CD4-positive, CD25-positive, alpha-beta regulatory T cell (primary cell): ENCODE data around the gene SPRED1. TPM values are rescaled to one million over a fixed set of nuclear protein-coding genes. Genes with fewer than 3 reads are reported as not detected.
"Not testable (repeated sequence)": the region's sequence is repeated elsewhere in the genome, so short reads cannot be mapped to it uniquely, and the experiment has no call there.

Source experiments
- ATAC-seq, 2 donors: fragments of 150-1000 bp; cut with Tn5 transposase; one replicate each; pipeline ENCODE4 v1.10.0; 2021; ENCODE audit warnings: low read depth in 2 of 2, moderate number of reproducible peaks in 2 of 2, moderate library complexity in 1 of 2
- DNase-seq, 3 donors: peaks; one replicate each; pipeline versions ENCODE4 v3.0.0 to v3.0.0-alpha.2; 2012 to 2022; ENCODE audit warnings: mixed read lengths in 1 of 3
- H3K27ac ChIP-seq: one replicate; pipeline ENCODE4 v1.7.0; 2013; ENCODE audit warnings: mild to moderate bottlenecking, low read length; ENCODE audit not compliant: insufficient read depth, poor library complexity, severe bottlenecking
- H3K27me3 ChIP-seq: one replicate; pipeline ENCODE4 v1.7.0; 2013; ENCODE audit warnings: low read length; ENCODE audit not compliant: control insufficient read depth, insufficient read depth
- H3K36me3 ChIP-seq: one replicate; pipeline ENCODE4 v1.7.0; 2013; ENCODE audit warnings: mild to moderate bottlenecking, low read length, moderate library complexity; ENCODE audit not compliant: control insufficient read depth, insufficient read depth
- H3K4me1 ChIP-seq: 2 replicates; pipeline ENCODE4 v1.7.0; 2013; ENCODE audit warnings: mild to moderate bottlenecking, low read length; ENCODE audit not compliant: insufficient read depth, control insufficient read depth, poor library complexity, severe bottlenecking
- H3K4me3 ChIP-seq: one replicate; pipeline ENCODE4 v1.7.0; 2013; ENCODE audit warnings: low read depth, mild to moderate bottlenecking, low read length, moderate library complexity
- H3K9me3 ChIP-seq, 2 experiments: 1 replicate in 1 of 2; 2 replicates in 1 of 2; pipeline ENCODE4 v1.7.0; 2013; ENCODE audit warnings: low read length in 2 of 2, mild to moderate bottlenecking in 1 of 2, moderate library complexity in 1 of 2; ENCODE audit not compliant: control insufficient read depth in 2 of 2
- H3K27ac Mint-ChIP-seq, 3 donors: one replicate each; pipeline ENCODE4 v1.8.0; 2020 to 2022; ENCODE audit warnings: mild to moderate bottlenecking in 3 of 3, mixed read lengths in 3 of 3, moderate library complexity in 2 of 3
- H3K27me3 Mint-ChIP-seq: one replicate; pipeline ENCODE4 v1.8.0; 2022; ENCODE audit warnings: mild to moderate bottlenecking, mixed read lengths
- H3K36me3 Mint-ChIP-seq: one replicate; pipeline ENCODE4 v1.8.0; 2020; ENCODE audit warnings: mixed read lengths
- H3K4me1 Mint-ChIP-seq, 4 donors: one replicate each; pipeline ENCODE4 v1.8.0; 2020 to 2022; ENCODE audit warnings: mixed read lengths in 4 of 4, mild to moderate bottlenecking in 1 of 4
- H3K4me3 Mint-ChIP-seq, 4 donors: one replicate each; pipeline ENCODE4 v1.8.0; 2020 to 2022; ENCODE audit warnings: mild to moderate bottlenecking in 4 of 4, mixed read lengths in 4 of 4, moderate library complexity in 3 of 4
- H3K9me3 Mint-ChIP-seq, 7 donors: one replicate each; pipeline ENCODE4 v1.8.0; 2020 to 2022; ENCODE audit warnings: mixed read lengths in 7 of 7, mild to moderate bottlenecking in 3 of 7, moderate library complexity in 2 of 7
- polyA plus RNA-seq, 4 donors: library from polyadenylated mRNA; unstranded; fragments of 300-500 nt; fragmentation: Illumina TruSeq; gene quantifications; one replicate each; pipeline ENCODE4 v1.2.3, GENCODE V29; 2021
- total RNA-seq: library from RNA; stranded (reverse); gene quantifications from one replicate; pipeline ENCODE4 v1.2.3, GENCODE V29; 2022

Gene SPRED1
- total and polyA plus RNA-seq, 5 donors from 2014 or later = 0.03 TPM; not detected in 4

DNA sequence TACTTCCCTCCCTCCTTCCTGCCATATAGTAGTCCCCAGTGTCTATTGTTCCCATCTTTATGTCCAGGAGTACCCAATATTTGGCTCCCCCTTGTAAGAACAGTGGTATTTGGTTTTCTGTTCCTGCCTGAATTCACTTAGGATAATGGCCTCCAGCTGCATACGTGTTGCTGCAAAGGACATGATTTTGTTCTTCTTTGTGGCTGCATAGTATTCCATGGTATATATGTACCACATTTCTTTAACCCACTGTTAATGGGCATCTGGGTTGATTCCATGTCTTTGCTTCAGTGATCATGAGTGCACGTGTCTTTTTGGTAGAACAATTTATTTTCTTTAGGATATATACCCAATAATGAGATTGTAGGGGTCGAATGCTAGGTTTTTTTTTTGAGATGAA is 19.3 kb downstream of the SPRED1 start:
- H3K9me3 ChIP-seq = no peaks in the 10 kb centered on the region
- no peaks in the 10 kb centered on the region for H3K36me3 Mint-ChIP-seq
- no peak overlapping the region for H3K27ac Mint-ChIP-seq
- DNase-seq = no peak
- no peaks in the 10 kb centered on the region for H3K4me1 ChIP-seq
- peaks cover 1% of the 10 kb centered on the region for H3K27me3 ChIP-seq
- H3K27ac ChIP-seq = no peak overlapping the region
- no peak for ATAC-seq
- no peaks in the 10 kb centered on the region for H3K36me3 ChIP-seq
- no peaks in the 10 kb centered on the region for H3K9me3 Mint-ChIP-seq
- no peak overlapping the region for H3K4me3 Mint-ChIP-seq
- peaks cover 6% of the 10 kb centered on the region for H3K27me3 Mint-ChIP-seq
- no peak overlapping the region for H3K4me3 ChIP-seq
- H3K4me1 Mint-ChIP-seq = peaks cover 0 to 4% (median 2%) of the 10 kb centered on the region in 4 donors

GRCh38 chr15:38272431-38272830 is 19.8 kb downstream of the SPRED1 start:
- not testable (repeated sequence) for H3K36me3 Mint-ChIP-seq, H3K4me3 ChIP-seq, H3K27ac Mint-ChIP-seq, H3K27me3 ChIP-seq, ATAC-seq, H3K4me1 Mint-ChIP-seq, H3K36me3 ChIP-seq, H3K9me3 ChIP-seq, H3K27ac ChIP-seq, DNase-seq, H3K27me3 Mint-ChIP-seq, H3K4me1 ChIP-seq, H3K4me3 Mint-ChIP-seq, H3K9me3 Mint-ChIP-seq

DNA sequence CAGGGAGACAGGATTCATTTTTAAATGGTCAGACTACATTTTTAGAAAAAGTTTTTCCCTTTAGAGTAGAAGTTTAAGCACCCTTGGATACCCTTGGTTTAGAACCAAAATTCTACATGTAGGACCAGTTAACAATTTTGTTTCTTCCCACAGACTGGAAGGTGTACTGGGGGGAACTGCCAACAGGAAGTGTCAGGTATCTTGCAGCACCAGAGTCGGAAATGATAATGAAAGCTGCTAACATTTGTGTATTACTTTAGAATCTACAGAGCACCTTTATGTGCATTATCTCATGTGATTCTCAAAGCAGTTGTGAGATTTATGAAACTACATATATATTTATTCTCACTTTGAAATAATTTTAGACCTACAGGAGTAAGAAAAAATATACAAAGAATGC is 21.5 kb downstream of the SPRED1 start:
- no peak overlapping the region for H3K27ac ChIP-seq
- DNase-seq (peak in 1 of 3 donors; percentile 5), ATAC-seq (no peak)
- Mint-ChIP-seq H3K4me3 (no peak overlapping the region), H3K4me1 (peaks cover 0 to 4% (median 2%) of the 10 kb centered on the region in 4 donors), H3K36me3 (no peaks in the 10 kb centered on the region), H3K9me3 (no peaks in the 10 kb centered on the region), H3K27me3 (peaks cover 18% of the 10 kb centered on the region), H3K27ac (no peak overlapping the region)
- no peaks in the 10 kb centered on the region for H3K27me3 ChIP-seq
- no peaks in the 10 kb centered on the region for H3K4me1 ChIP-seq
- no peaks in the 10 kb centered on the region for H3K36me3 ChIP-seq
- H3K9me3 ChIP-seq = no peaks in the 10 kb centered on the region
- no peak overlapping the region for H3K4me3 ChIP-seq

DNA sequence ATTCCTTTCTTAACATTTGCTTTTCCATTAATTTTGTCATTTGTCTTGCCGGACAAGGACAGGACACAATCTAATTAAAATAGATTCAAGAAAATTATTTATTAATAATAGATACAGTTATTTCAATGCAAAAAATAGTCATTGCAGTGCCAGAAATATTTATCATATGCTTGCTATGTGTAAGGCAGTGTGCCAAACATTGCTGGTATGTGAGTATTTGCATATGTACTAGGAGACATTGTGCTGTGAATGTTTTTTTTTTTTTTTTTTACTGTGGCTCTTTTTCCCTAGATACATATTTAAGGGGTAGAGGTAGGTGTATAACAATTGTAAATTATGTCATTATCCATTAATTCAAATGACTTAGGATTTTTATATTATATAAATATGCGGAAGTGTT is 23.3 kb downstream of the SPRED1 start:
- H3K4me3 ChIP-seq = no peak overlapping the region
- no peaks in the 10 kb centered on the region for H3K36me3 Mint-ChIP-seq
- H3K27me3 ChIP-seq = no peaks in the 10 kb centered on the region
- H3K27ac ChIP-seq = no peak overlapping the region
- H3K4me1 Mint-ChIP-seq = peaks cover 0 to 4% (median 2%) of the 10 kb centered on the region in 4 donors
- ATAC-seq (no peak), DNase-seq (no peak)
- H3K9me3 ChIP-seq = no peaks in the 10 kb centered on the region
- no peak overlapping the region for H3K4me3 Mint-ChIP-seq
- H3K4me1 ChIP-seq = no peaks in the 10 kb centered on the region
- H3K27me3 Mint-ChIP-seq = peaks cover 32% of the 10 kb centered on the region
- H3K27ac Mint-ChIP-seq = no peak overlapping the region
- no peaks in the 10 kb centered on the region for H3K36me3 ChIP-seq
- no peaks in the 10 kb centered on the region for H3K9me3 Mint-ChIP-seq

GRCh38 chr15:38277281-38277680 is 24.6 kb downstream of the SPRED1 start:
- peaks cover 35% of the 10 kb centered on the region for H3K27me3 Mint-ChIP-seq
- H3K9me3 Mint-ChIP-seq, H3K9me3 ChIP-seq, ATAC-seq, H3K27ac Mint-ChIP-seq, H3K36me3 Mint-ChIP-seq, H3K4me3 Mint-ChIP-seq, H3K27me3 ChIP-seq, H3K36me3 ChIP-seq, H3K4me1 ChIP-seq, H3K4me3 ChIP-seq, H3K27ac ChIP-seq, H3K4me1 Mint-ChIP-seq, DNase-seq: not testable (repeated sequence)

DNA sequence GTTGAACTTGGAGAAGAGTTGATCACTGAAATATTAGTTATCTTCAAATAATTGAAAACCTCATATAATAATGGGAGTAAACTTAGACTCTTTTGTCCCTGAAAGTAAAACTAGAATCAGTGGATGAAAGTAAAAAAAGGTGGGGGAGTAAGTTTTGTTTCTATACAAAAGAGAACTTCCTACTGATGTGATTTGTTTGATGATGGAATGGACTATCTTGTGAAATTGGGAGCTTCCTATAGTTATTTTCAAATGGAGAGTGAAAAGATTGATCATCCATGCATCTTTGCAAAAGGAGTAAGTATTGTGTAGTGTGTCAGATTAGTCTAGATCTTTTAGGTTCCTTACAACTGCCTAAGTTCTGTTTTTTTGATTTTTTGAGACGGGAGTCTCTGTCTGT is 28.4 kb downstream of the SPRED1 start:
- Mint-ChIP-seq H3K27me3 (peaks cover 30% of the 10 kb centered on the region), H3K9me3 (no peaks in the 10 kb centered on the region), H3K4me3 (no peak overlapping the region), H3K36me3 (no peaks in the 10 kb centered on the region), H3K27ac (no peak overlapping the region), H3K4me1 (no peaks in the 10 kb centered on the region)
- Histone ChIP-seq H3K9me3 (no peaks in the 10 kb centered on the region), H3K36me3 (no peaks in the 10 kb centered on the region), H3K27ac (no peak overlapping the region), H3K4me1 (no peaks in the 10 kb centered on the region), H3K4me3 (no peak overlapping the region), H3K27me3 (peaks cover 4% of the 10 kb centered on the region)
- DNase-seq = no peak
- ATAC-seq = no peak

DNA sequence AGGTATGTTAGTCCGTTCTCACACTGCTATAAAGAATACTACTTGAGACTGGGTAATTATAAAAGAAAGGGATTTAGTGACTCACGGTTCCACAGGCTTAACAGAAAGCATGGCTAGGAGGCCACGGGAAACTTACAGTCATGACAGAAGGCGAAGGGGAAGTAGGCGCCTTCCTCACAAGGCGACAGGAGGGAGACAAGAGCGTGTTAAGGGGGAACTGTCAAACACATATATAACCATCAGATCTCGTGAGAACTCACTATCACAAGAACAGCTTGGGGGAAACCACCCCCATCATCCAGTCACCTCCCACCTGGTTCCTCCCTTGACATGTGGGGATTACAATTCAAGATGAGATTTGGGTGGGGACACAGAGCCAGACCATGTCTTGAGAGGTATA is 30.4 kb downstream of the SPRED1 start:
- no peak overlapping the region for H3K27ac Mint-ChIP-seq
- H3K4me3 ChIP-seq = no peak overlapping the region
- no peak overlapping the region for H3K4me3 Mint-ChIP-seq
- H3K9me3 Mint-ChIP-seq = peaks cover 0 to 2% (median 0%) of the 10 kb centered on the region in 7 donors
- H3K27ac ChIP-seq = no peak overlapping the region
- no peaks in the 10 kb centered on the region for H3K36me3 Mint-ChIP-seq
- no peaks in the 10 kb centered on the region for H3K9me3 ChIP-seq
- ATAC-seq (no peak), DNase-seq (no peak)
- H3K27me3 ChIP-seq = peaks cover 4% of the 10 kb centered on the region
- H3K36me3 ChIP-seq = no peaks in the 10 kb centered on the region
- H3K4me1 Mint-ChIP-seq = no peaks in the 10 kb centered on the region
- no peaks in the 10 kb centered on the region for H3K4me1 ChIP-seq
- H3K27me3 Mint-ChIP-seq = peaks cover 42% of the 10 kb centered on the region

GRCh38 chr15:38285456-38285855 is 32.8 kb downstream of the SPRED1 start:
- Histone ChIP-seq H3K4me3 (no peak overlapping the region), H3K4me1 (no peaks in the 10 kb centered on the region), H3K27me3 (peaks cover 10% of the 10 kb centered on the region), H3K27ac (no peak overlapping the region), H3K9me3 (no peaks in the 10 kb centered on the region), H3K36me3 (no peaks in the 10 kb centered on the region)
- peaks cover 32% of the 10 kb centered on the region for H3K27me3 Mint-ChIP-seq
- H3K9me3 Mint-ChIP-seq = peaks cover 0 to 2% (median 1%) of the 10 kb centered on the region in 7 donors
- H3K36me3 Mint-ChIP-seq = no peaks in the 10 kb centered on the region
- DNase-seq (no peak), ATAC-seq (no peak)
- H3K4me1 Mint-ChIP-seq = no peaks in the 10 kb centered on the region
- H3K27ac Mint-ChIP-seq = peak overlapping the region in 1 of 3 donors; percentile 27
- H3K4me3 Mint-ChIP-seq = no peak overlapping the region
